Stimulated activated naive B cell treated with anti-CD40 and anti-IgM and Interleukin-4, amounts not matched to agents 10 μg/mL and 1 μg/mL and 100 μg/mL, for 72 hours (primary cell): Measurements from ENCODE around the gene TOB1.
A peak's percentile ranks its signal among the peaks of the same experiment; 100 is the strongest.

ENCODE experiments used
- ATAC-seq, 2 donors: fragments of 150-1000 bp; cut with Tn5 transposase; replicated peaks; 2 replicates each; pipeline ENCODE4 v1.10.0; 2021; ENCODE audit warnings: moderate library complexity in 1 of 2
- DNase-seq: peaks from one replicate; pipeline ENCODE4 v3.0.0; 2021
- H3K27ac Mint-ChIP-seq: one replicate; pipeline ENCODE4 v1.8.0; 2022; ENCODE audit warnings: mild to moderate bottlenecking, mixed read lengths
- H3K27me3 Mint-ChIP-seq, 2 donors: one replicate each; pipeline ENCODE4 v1.8.0; 2022; ENCODE audit warnings: mixed read lengths in 2 of 2
- H3K36me3 Mint-ChIP-seq, 2 donors: one replicate each; pipeline ENCODE4 v1.8.0; 2022; ENCODE audit warnings: mixed read lengths in 2 of 2, mild to moderate bottlenecking in 1 of 2
- H3K4me1 Mint-ChIP-seq, 2 donors: one replicate each; pipeline ENCODE4 v1.8.0; 2022; ENCODE audit warnings: mixed read lengths in 2 of 2, mild to moderate bottlenecking in 1 of 2
- H3K4me3 Mint-ChIP-seq, 2 donors: one replicate each; pipeline ENCODE4 v1.8.0; 2022; ENCODE audit warnings: mild to moderate bottlenecking in 2 of 2, mixed read lengths in 2 of 2, moderate library complexity in 1 of 2
- H3K9me3 Mint-ChIP-seq, 2 donors: one replicate each; pipeline ENCODE4 v1.8.0; 2022; ENCODE audit warnings: mixed read lengths in 2 of 2, mild to moderate bottlenecking in 1 of 2

Gene TOB1

GRCh38 chr17:50866261-50866949, at the start of gene TOB1:
Gene TOB1 (minus strand): TSS chr17:50866354. CDS start chr17:50864017, 2,337 bp downstream.
- DNase-seq (peak; percentile 95), ATAC-seq (peak; percentile 79 to 82)
- Mint-ChIP-seq H3K27me3 (no peaks in the 10 kb centered on the region), H3K4me1 (peaks cover 21 to 44% of the 10 kb centered on the region in 2 donors), H3K4me3 (peak within 1 kb of the TSS; percentile 96 to 99), H3K27ac (peak within 1 kb of the TSS; percentile 99), H3K9me3 (no peaks in the 10 kb centered on the region), H3K36me3 (peaks cover 17 to 18% of the 10 kb centered on the region in 2 donors)

GRCh38 chr17:50914505-50915063, 48.4 kb upstream of the TOB1 start:
- H3K27ac Mint-ChIP-seq, result no peak overlapping the region

GRCh38 chr17:50913120-50913519, 47.0 kb upstream of the TOB1 start:
- H3K9me3 Mint-ChIP-seq, result no peaks in the 10 kb centered on the region
- no peak overlapping the region for H3K27ac Mint-ChIP-seq
- ATAC-seq (no peak), DNase-seq (no peak)
- peaks cover 0 to 3% of the 10 kb centered on the region in 2 donors for H3K4me1 Mint-ChIP-seq
- H3K36me3 Mint-ChIP-seq, result no peaks in the 10 kb centered on the region
- H3K4me3 Mint-ChIP-seq, result no peak overlapping the region
- peaks cover 0 to 4% of the 10 kb centered on the region in 2 donors for H3K27me3 Mint-ChIP-seq

More at GRCh38 chr17:50914505-50915063, 48.4 kb upstream of the TOB1 start:
- Mint-ChIP-seq H3K4me3 (no peak overlapping the region), H3K4me1 (peaks cover 7 to 11% of the 10 kb centered on the region in 2 donors), H3K9me3 (no peaks in the 10 kb centered on the region), H3K36me3 (no peaks in the 10 kb centered on the region), H3K27me3 (peaks cover 5 to 7% of the 10 kb centered on the region in 2 donors)
- no peak for ATAC-seq
- no peak for DNase-seq

GRCh38 chr17:50911890-50912289, 45.7 kb upstream of the TOB1 start:
- Mint-ChIP-seq H3K9me3 (no peaks in the 10 kb centered on the region), H3K36me3 (no peaks in the 10 kb centered on the region), H3K4me1 (peaks cover 0 to 2% of the 10 kb centered on the region in 2 donors), H3K27me3 (peaks cover 0 to 4% of the 10 kb centered on the region in 2 donors), H3K27ac (no peak overlapping the region), H3K4me3 (no peak overlapping the region)
- DNase-seq (no peak), ATAC-seq (no peak)

GRCh38 chr17:50911450-50911849, 45.3 kb upstream of the TOB1 start:
- Mint-ChIP-seq H3K9me3 (no peaks in the 10 kb centered on the region), H3K36me3 (no peaks in the 10 kb centered on the region), H3K27me3 (peaks cover 0 to 4% of the 10 kb centered on the region in 2 donors), H3K4me3 (no peak overlapping the region), H3K4me1 (no peaks in the 10 kb centered on the region), H3K27ac (no peak overlapping the region)
- ATAC-seq (no peak), DNase-seq (no peak)

GRCh38 chr17:50909765-50910605, 43.8 kb upstream of the TOB1 start:
- no peak for DNase-seq
- ATAC-seq, result peak; percentile 36 to 47
- H3K9me3 Mint-ChIP-seq, result no peaks in the 10 kb centered on the region
- H3K27ac Mint-ChIP-seq, result peak overlapping the region; percentile 47
- no peak overlapping the region for H3K4me3 Mint-ChIP-seq
- H3K36me3 Mint-ChIP-seq, result no peaks in the 10 kb centered on the region
- H3K4me1 Mint-ChIP-seq, result no peaks in the 10 kb centered on the region
- peaks cover 0 to 4% of the 10 kb centered on the region in 2 donors for H3K27me3 Mint-ChIP-seq

GRCh38 chr17:50908860-50909764, 43.0 kb upstream of the TOB1 start:
- H3K27ac Mint-ChIP-seq, result no peak overlapping the region
- DNase-seq (no peak), ATAC-seq (no peak)
- no peak overlapping the region for H3K4me3 Mint-ChIP-seq
- peaks cover 0 to 4% of the 10 kb centered on the region in 2 donors for H3K27me3 Mint-ChIP-seq
- no peaks in the 10 kb centered on the region for H3K9me3 Mint-ChIP-seq
- H3K4me1 Mint-ChIP-seq, result no peaks in the 10 kb centered on the region
- H3K36me3 Mint-ChIP-seq, result no peaks in the 10 kb centered on the region

GRCh38 chr17:50908140-50908859, 42.1 kb upstream of the TOB1 start:
- ATAC-seq (no peak), DNase-seq (no peak)
- Mint-ChIP-seq H3K9me3 (no peaks in the 10 kb centered on the region), H3K36me3 (no peaks in the 10 kb centered on the region), H3K27ac (no peak overlapping the region), H3K4me3 (no peak overlapping the region), H3K4me1 (no peaks in the 10 kb centered on the region), H3K27me3 (peaks cover 0 to 4% of the 10 kb centered on the region in 2 donors)

- Mint-ChIP-seq H3K36me3 (no peaks in the 10 kb centered on the region), H3K4me1 (no peaks in the 10 kb centered on the region), H3K27ac (no peak overlapping the region), H3K9me3 (no peaks in the 10 kb centered on the region), H3K4me3 (no peak overlapping the region), H3K27me3 (peaks cover 0 to 4% of the 10 kb centered on the region in 2 donors)
- no peak for DNase-seq
- no peak for ATAC-seq
These were observed 40.3 kb upstream of the TOB1 start for GRCh38 chr17:50906443-50906842.

GRCh38 chr17:50905460-50905803, 39.3 kb upstream of the TOB1 start:
- no peaks in the 10 kb centered on the region for H3K4me1 Mint-ChIP-seq
- H3K4me3 Mint-ChIP-seq, result no peak overlapping the region
- ATAC-seq (no peak), DNase-seq (no peak)
- H3K36me3 Mint-ChIP-seq, result no peaks in the 10 kb centered on the region
- H3K9me3 Mint-ChIP-seq, result no peaks in the 10 kb centered on the region
- peaks cover 0 to 4% of the 10 kb centered on the region in 2 donors for H3K27me3 Mint-ChIP-seq
- H3K27ac Mint-ChIP-seq, result peak overlapping the region; percentile 44

GRCh38 chr17:50904518-50905459, 38.6 kb upstream of the TOB1 start:
- no peak for DNase-seq
- Mint-ChIP-seq H3K36me3 (no peaks in the 10 kb centered on the region), H3K4me3 (no peak overlapping the region), H3K4me1 (no peaks in the 10 kb centered on the region), H3K27me3 (peaks cover 0 to 4% of the 10 kb centered on the region in 2 donors), H3K9me3 (no peaks in the 10 kb centered on the region), H3K27ac (no peak overlapping the region)
- no peak for ATAC-seq

- DNase-seq (no peak), ATAC-seq (peak in 1 of 2 donors; percentile 52)
- Mint-ChIP-seq H3K4me3 (no peak overlapping the region), H3K9me3 (no peaks in the 10 kb centered on the region), H3K27ac (no peak overlapping the region), H3K27me3 (no peaks in the 10 kb centered on the region), H3K36me3 (no peaks in the 10 kb centered on the region), H3K4me1 (no peaks in the 10 kb centered on the region)
These were observed 37.7 kb upstream of the TOB1 start for GRCh38 chr17:50903604-50904517.
